Lung (tissue), 12 donors: Measurements from ENCODE around the gene LDHA. TPM values are rescaled to one million over a fixed set of nuclear protein-coding genes. Genes with fewer than 3 reads are reported as not detected.

Experiments
- ATAC-seq: fragments of 200-7000 bp; cut with Tn5 transposase; one replicate; pipeline ENCODE4 v1.9.1; 2020; ENCODE audit warnings: moderate number of reproducible peaks; ENCODE audit not compliant: insufficient read depth, low FRiP score
- DNase-seq, 3 donors: peaks; one replicate each; pipeline ENCODE4 v3.0.0-alpha.2; 2013 to 2017
- H3K27ac ChIP-seq, 2 donors: one replicate each; pipeline ENCODE4 v1.5.1; 2013; ENCODE audit warnings: mild to moderate bottlenecking in 2 of 2, moderate library complexity in 2 of 2, control low read depth in 1 of 2, inconsistent platforms in 1 of 2, low read depth in 1 of 2, low read length in 1 of 2
- H3K27me3 ChIP-seq, 3 donors: one replicate each; pipeline ENCODE4 v1.5.1; 2013; ENCODE audit warnings: low read length in 2 of 3; ENCODE audit not compliant: control insufficient read depth in 3 of 3, insufficient read depth in 3 of 3
- H3K36me3 ChIP-seq, 4 donors: one replicate each; pipeline ENCODE4 v1.5.1; 2013; ENCODE audit warnings: low read length in 4 of 4, mild to moderate bottlenecking in 1 of 4, moderate library complexity in 1 of 4; ENCODE audit not compliant: control insufficient read depth in 4 of 4, insufficient read depth in 4 of 4
- H3K4me1 ChIP-seq, 5 donors: one replicate each; pipeline ENCODE4 v1.5.1; 2013; ENCODE audit warnings: low read length in 5 of 5, mild to moderate bottlenecking in 2 of 5, moderate library complexity in 1 of 5; ENCODE audit not compliant: control insufficient read depth in 5 of 5, insufficient read depth in 5 of 5
- H3K4me3 ChIP-seq: one replicate; pipeline ENCODE4 v1.5.1; 2013; ENCODE audit warnings: mild to moderate bottlenecking, control low read depth, moderate library complexity
- H3K9ac ChIP-seq, 2 donors: one replicate each; pipeline ENCODE4 v1.5.1; 2013; ENCODE audit warnings: low read length in 2 of 2, control low read depth in 1 of 2; ENCODE audit not compliant: insufficient read depth in 1 of 2
- H3K9me3 ChIP-seq, 4 donors: one replicate each; pipeline ENCODE4 v1.5.1; 2013; ENCODE audit warnings: low read length in 3 of 4, mild to moderate bottlenecking in 1 of 4, moderate library complexity in 1 of 4; ENCODE audit not compliant: control insufficient read depth in 4 of 4, insufficient read depth in 3 of 4
- CTCF ChIP-seq: IDR thresholded peaks from 2 replicates; pipeline ENCODE4 v1.5.1; 2012; ENCODE audit warnings: mild to moderate bottlenecking; ENCODE audit errors: control extremely low read depth, extremely low read depth
- WGBS, 2 donors: extraction: QIAGEN DNeasy Blood & Tissue Kit; methylation state at CpG; one replicate each; pipeline ENCODE4 v1.1.7; 2013; 5-methylcytosine and 5-hydroxymethylcytosine counted together
- polyA plus RNA-seq, 2 donors: library from polyadenylated mRNA; stranded (reverse); fragments of 200-250 nt; gene quantifications; one replicate each; pipeline ENCODE4 v1.2.1, GENCODE V29; 2013
- total RNA-seq, 2 donors: library from RNA; depleted of rRNA in 1 of 2; stranded (reverse); fragments of >200 nt in 1 of 2; gene quantifications; one replicate each; pipeline ENCODE4 v1.2.1, GENCODE V29; 2014 to 2021
- donor health status: control.
- donor health status: control.
- donor health status: Bipolar disorder and iron deficiency.
- donor health status: healthy.
- donor health status: DM: yes; HTN: yes; CAD: no.

The LDHA gene
- total and polyA plus RNA-seq, 4 donors = 238 to 596 (median 330) TPM

DNA sequence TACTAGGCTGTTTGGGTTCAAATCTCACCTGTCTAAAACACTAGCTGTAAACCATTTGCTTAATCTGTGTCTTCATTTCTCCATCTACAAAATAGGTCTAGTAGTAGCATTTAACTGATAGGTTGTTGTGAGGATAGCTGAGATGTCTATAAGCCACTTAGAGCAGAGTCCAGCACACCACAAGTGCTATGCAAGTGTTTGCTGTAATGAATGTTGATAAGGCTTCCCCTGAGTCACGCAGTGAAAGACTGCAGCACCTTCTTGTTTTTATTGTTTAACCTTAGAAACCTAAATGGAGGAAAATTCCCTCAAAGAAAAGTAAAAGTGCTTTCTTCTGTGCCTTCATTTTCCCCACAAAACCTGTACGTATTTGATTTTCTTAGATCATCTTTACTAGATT, 23.1 kb upstream of the LDHA start:
- no peak for ATAC-seq
- H3K4me3 ChIP-seq = no peak overlapping the region
- no peaks in the 10 kb centered on the region for H3K27me3 ChIP-seq
- H3K27ac ChIP-seq = no peak overlapping the region
- 80 to 88% methylated on average over 2 of the region's 2 CpGs for WGBS, 2 donors
- no peak for TF ChIP-seq CTCF
- no peaks in the 10 kb centered on the region for H3K4me1 ChIP-seq
- no peak overlapping the region for H3K9ac ChIP-seq
- no peaks in the 10 kb centered on the region for H3K9me3 ChIP-seq
- H3K36me3 ChIP-seq = peaks cover 0 to 3% (median under 1%) of the 10 kb centered on the region in 4 donors
- no peak for DNase-seq

GRCh38 chr11:18372201-18372600, 22.2 kb upstream of the LDHA start:
- Histone ChIP-seq H3K4me3 (no peak overlapping the region), H3K4me1 (no peaks in the 10 kb centered on the region), H3K36me3 (no peaks in the 10 kb centered on the region), H3K9ac (no peak overlapping the region), H3K9me3 (no peaks in the 10 kb centered on the region), H3K27ac (no peak overlapping the region), H3K27me3 (no peaks in the 10 kb centered on the region)
- WGBS, 2 donors = 88 to 91% methylated on average over 2 of the region's 2 CpGs
- no peak for ATAC-seq
- no peak for DNase-seq
- TF ChIP-seq CTCF = no peak

- Histone ChIP-seq H3K36me3 (no peaks in the 10 kb centered on the region), H3K9me3 (no peaks in the 10 kb centered on the region), H3K4me3 (no peak overlapping the region), H3K27ac (no peak overlapping the region), H3K9ac (no peak overlapping the region), H3K4me1 (no peaks in the 10 kb centered on the region), H3K27me3 (no peaks in the 10 kb centered on the region)
- DNase-seq = no peak
- ATAC-seq = no peak
- no peak for TF ChIP-seq CTCF
- 94 to 95% methylated on average over 2 of the region's 2 CpGs for WGBS, 2 donors
These were observed 19.4 kb upstream of the LDHA start for GRCh38 chr11:18374956-18375355.

DNA sequence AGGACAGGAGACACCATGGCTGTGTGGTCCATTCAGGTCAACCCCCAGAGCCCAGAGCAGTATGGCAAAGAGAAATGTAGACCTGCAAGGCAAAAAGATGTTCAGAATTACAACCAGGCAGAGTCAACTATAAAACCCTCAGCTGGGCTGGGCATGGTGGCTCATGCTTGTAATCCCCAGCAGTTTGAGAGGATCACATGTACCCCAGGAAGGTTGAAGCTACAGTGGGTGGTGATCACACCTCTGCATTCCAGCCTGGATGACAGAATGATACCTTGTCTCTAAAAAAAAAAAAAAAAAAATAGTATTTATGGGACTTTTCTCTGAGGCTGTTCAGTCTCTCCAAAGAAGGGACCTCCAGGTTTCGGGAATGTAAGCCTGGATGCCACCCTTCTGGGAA, 18.4 kb upstream of the LDHA start:
- WGBS, 2 donors = 95 to 100% methylated on average over 1 of the region's 1 CpG
- ATAC-seq = no peak
- Histone ChIP-seq H3K27me3 (no peaks in the 10 kb centered on the region), H3K36me3 (no peaks in the 10 kb centered on the region), H3K9me3 (no peaks in the 10 kb centered on the region), H3K9ac (no peak overlapping the region), H3K27ac (no peak overlapping the region), H3K4me1 (no peaks in the 10 kb centered on the region), H3K4me3 (no peak overlapping the region)
- DNase-seq = no peak
- TF ChIP-seq CTCF = no peak
